ENCODE results near the gene RGR.
A peak's percentile ranks its signal among the peaks of the same experiment; 100 is the strongest.

The RGR gene

DNA sequence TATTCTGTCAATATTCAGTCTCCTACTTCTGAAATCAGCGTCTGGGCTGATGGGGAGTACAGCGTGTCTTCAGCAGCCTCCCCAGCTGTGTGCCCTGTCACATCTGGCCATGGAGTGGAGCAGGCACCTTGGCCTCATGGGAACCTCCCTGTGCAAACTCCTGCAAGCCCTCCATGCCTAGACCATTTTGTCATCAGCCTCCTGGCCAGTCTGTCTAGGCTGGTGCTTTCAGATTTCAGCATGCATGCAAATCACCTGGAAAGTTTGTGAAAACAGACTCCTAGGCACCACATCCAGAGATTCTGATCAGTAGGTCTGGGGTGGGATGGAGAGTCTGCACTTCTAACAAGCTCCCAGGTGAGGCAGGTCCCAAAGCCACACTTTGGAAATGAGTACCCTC lies 57.4 kb downstream of the RGR start:
- no peak for DNase-seq

DNA sequence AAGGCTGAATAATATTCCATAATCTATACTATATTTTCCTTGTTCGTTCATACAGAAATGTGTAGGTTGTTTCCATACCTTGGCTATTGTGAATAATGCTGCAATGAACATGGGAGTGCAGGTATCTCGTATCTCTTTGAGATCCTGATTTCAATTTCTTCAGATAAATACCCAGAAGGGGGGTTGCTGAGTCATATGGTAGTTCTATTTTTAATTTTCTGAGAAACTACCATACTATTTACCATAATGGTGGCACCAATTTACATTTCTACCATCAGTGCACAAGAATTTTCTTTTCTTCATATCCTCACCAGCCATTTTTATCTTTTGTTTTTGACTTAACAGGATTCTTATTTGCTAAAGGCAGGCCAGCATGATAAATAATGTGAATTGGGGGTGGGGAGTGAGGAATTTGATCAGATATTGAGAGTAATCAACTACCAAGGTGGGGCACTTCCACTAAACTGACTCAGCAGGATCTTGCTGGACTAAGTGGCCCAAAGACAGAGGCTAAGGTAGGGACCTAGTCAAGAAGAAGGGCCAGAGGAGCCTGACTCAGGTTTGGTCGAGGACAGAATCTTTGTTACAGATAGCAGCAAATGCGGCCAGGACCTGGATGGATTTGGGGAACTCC lies 62.0 kb downstream of the RGR start:
- DNase-seq: no peak

DNA sequence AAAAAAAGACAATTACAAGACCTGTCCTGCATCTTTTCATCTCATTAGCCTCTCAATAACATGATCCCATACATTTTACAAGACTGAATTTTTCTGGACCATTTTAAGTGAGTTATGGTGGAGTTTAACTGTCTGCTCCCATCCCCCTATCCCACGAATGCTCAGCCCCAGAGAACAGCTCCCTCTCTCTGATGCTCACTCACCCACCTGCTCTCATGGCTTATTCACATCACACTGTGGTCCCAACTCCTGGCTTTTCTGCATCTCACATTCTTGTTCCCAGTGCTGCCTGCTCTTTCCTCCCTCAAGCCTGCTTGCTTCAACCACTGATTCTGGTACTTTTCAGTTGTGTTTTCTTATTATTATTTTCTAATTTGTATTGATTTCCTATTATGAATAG lies 63.2 kb downstream of the RGR start:
- DNase-seq: no peak

DNA sequence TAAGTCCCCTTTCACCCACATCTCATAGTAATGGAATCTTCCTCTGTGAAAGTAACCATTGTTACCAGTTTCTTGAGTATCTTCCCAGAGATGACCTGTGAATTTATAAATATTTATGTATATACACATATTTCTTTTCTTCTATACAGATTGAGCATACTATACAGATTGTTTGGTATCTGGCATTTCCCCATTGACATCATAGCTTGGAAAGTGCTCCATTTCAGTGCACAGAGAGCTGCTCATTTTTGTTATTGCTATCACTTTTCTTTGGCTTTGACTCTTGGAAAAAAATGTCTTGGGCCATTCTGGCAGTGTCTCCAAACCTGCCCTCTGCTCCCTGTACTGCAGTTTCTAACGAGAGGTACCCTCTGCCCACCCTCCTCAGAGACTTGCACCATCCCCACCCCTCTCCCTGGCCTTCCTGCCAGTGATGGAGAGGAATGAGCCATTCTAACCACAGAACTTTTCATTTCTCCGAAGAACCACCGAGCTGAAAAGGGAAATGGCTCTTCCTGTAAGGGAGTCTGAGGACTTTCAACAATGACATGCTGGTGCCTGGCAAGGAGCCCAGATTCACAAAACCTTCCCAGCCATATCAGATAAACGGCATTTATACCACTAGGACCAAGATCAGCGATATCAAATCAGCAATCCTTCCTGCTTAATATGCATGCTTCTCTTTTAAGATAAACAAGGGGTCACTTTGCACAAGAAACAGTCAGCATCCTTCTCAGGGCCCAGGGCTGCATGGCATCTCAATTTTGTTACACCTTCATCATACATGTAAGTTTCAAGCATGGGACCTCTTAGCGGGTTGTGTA lies 63.8 kb downstream of the RGR start:
- peak; percentile 59 for DNase-seq

Data from RPMI8226 (cell line).